ENCODE data around the gene ANKRD33B.

The ANKRD33B gene

DNA sequence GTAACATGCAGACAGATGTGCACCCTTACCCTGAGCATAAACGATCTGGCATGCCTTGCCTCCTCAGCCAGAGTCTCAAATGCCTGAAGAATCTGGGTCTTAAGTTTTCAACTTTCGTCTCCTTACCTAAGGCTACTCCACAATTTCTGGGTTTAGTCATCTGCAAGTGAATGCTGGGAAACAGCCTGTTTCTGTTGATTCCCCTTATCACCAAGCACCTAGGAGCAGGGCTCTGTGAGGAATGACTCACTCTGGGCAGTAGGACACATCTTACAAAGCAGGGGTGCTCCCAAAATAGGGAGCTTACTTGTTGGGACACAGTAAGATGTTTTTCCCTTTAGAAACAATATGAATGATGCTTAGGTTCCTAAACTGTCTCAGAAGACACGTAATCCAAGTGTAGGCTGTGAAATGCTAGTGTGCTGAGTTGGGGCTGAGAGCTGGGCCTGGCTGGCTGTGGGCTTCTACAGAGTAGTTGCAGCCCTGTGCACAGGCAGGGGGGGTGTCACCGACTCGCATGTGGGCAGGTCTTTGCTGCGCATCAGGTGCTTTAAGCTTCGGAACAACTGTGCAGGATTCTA is 139.1 kb downstream of the ANKRD33B start:
- no peak for DNase-seq

GRCh38 chr5:10703676-10704075 is 139.8 kb downstream of the ANKRD33B start:
- DNase-seq, result no peak

DNA sequence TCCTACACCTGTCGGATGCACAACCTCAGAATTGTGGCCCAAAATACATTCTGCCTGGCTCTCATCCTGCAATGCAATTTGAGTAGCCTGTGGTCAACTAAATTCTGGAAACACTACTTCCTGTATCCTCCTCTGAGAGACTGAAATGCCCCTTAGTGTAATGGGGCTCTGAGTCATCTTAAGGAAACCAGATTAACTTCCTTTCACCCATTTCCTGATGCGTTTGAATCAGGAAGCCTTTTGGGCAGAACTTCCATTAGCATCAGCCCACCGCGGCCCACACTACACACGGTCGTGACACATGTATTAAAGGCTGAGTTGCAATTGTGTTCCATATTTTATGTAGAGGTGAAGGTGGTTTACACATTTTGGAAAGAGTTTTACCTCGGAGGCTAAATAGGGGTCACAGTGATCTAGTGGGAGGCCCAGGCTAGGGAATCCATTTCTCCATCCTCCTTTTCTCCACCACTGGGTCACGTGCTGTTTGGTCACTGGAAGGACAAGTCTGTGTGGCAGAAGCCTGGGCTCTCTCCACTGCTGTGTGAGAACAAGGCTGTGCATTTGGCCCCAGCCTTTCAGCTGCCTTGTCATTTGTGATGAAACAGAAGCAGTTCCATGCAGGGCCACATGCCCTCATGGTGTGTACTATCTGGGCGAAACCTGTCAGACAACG is 141.2 kb downstream of the ANKRD33B start:
- no peak for DNase-seq

GRCh38 chr5:10705747-10706146 is 141.9 kb downstream of the ANKRD33B start:
- DNase-seq, result no peak

- DNase-seq, result no peak
Measured at GRCh38 chr5:10706326-10706725, 142.5 kb downstream of the ANKRD33B start.
